ENCODE data around the gene CAMSAP2. TPM values are rescaled to one million over a fixed set of nuclear protein-coding genes. Genes with fewer than 3 reads are reported as not detected.
"Not testable (repeated sequence)": the region's sequence is repeated elsewhere in the genome, so short reads cannot be mapped to it uniquely, and the experiment has no call there.

CAMSAP2 gene
- total RNA-seq, 1 donor from 2014 or later = 49.4 TPM

DNA sequence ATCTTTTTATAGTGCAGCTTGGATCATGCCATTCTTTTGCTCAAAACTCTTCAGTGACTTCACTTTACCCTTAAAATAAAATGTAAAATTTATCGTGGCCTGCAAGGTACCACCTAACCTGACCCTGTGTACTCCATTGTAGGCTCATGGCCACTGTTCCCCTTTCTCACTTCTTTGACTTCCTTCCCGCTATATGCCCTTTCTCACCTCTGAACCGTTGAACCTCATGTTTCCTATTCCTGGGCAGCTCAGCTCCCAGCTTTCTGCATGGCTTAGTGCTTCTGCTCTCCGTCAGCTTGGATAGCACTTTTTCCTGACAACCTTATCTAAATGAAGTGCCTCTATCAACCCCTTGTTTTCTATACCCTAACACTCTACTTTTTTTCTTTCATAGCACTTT, 73.0 kb downstream of the CAMSAP2 start:
- Histone ChIP-seq H3K4me1 (ENCODE audit: insufficient read depth, low read length) (no peaks in the 10 kb centered on the region), H3K79me2 (ENCODE audit: insufficient read depth, low read length) (peaks cover 22% of the 10 kb centered on the region), H3K36me3 (ENCODE audit: insufficient read depth, low read length) (peaks cover 15% of the 10 kb centered on the region), H3K4me3 (ENCODE audit: insufficient read depth, low read depth, low read length) (no peak overlapping the region), H3K9me3 (ENCODE audit: insufficient read depth, low read depth, low read length) (no peaks in the 10 kb centered on the region), H4K20me1 (ENCODE audit: insufficient read depth, low read length) (peaks cover 17% of the 10 kb centered on the region), H2AFZ (ENCODE audit: low read depth, low read length) (no peak overlapping the region), H3K4me2 (ENCODE audit: low read length) (no peak overlapping the region), H3K9ac (ENCODE audit: low read length) (no peak overlapping the region), H3K27me3 (ENCODE audit: insufficient read depth, low read length) (no peaks in the 10 kb centered on the region), H3K27ac (ENCODE audit: low read depth, low read length) (no peak overlapping the region)
- no peak for DNase-seq (ENCODE audit: low read depth)
- Mint-ChIP-seq H3K27ac (ENCODE audit: unreplicated experiment) (no peak overlapping the region), H3K4me1 (ENCODE audit: low read depth, unreplicated experiment) (peaks cover 8% of the 10 kb centered on the region), H3K9me3 (ENCODE audit: unreplicated experiment) (no peaks in the 10 kb centered on the region), H3K36me3 (ENCODE audit: low read depth, unreplicated experiment) (peaks cover 11% of the 10 kb centered on the region), H3K4me3 (ENCODE audit: unreplicated experiment) (no peak overlapping the region), H3K27me3 (ENCODE audit: low read depth, unreplicated experiment) (no peaks in the 10 kb centered on the region)
- FAIRE-seq = no peak
- TF ChIP-seq CTCF (IDR thresholded peaks at IDR 0.05; ENCODE audit: insufficient read depth, low read depth, low read length) (no peak), EZH2 (IDR thresholded peaks at IDR 0.05; ENCODE audit: insufficient read depth, low read length) (no peak)

- H2AFZ ChIP-seq (ENCODE audit: low read depth, low read length); DNase-seq (ENCODE audit: low read depth); H3K9me3 Mint-ChIP-seq (ENCODE audit: unreplicated experiment); H3K9me3 ChIP-seq (ENCODE audit: insufficient read depth, low read depth, low read length); H3K27me3 Mint-ChIP-seq (ENCODE audit: low read depth, unreplicated experiment); H3K36me3 Mint-ChIP-seq (ENCODE audit: low read depth, unreplicated experiment); H3K4me1 ChIP-seq (ENCODE audit: insufficient read depth, low read length); H3K4me2 ChIP-seq (ENCODE audit: low read length); H3K27ac ChIP-seq (ENCODE audit: low read depth, low read length); H3K27ac Mint-ChIP-seq (ENCODE audit: unreplicated experiment); H3K9ac ChIP-seq (ENCODE audit: low read length); H3K4me3 ChIP-seq (ENCODE audit: insufficient read depth, low read depth, low read length); H3K4me1 Mint-ChIP-seq (ENCODE audit: low read depth, unreplicated experiment); H3K36me3 ChIP-seq (ENCODE audit: insufficient read depth, low read length); H3K4me3 Mint-ChIP-seq (ENCODE audit: unreplicated experiment); H3K27me3 ChIP-seq (ENCODE audit: insufficient read depth, low read length); FAIRE-seq: not testable (repeated sequence)
- H4K20me1 ChIP-seq (ENCODE audit: insufficient read depth, low read length) = peaks cover 11% of the 10 kb centered on the region
- H3K79me2 ChIP-seq (ENCODE audit: insufficient read depth, low read length) = peaks cover 13% of the 10 kb centered on the region
Observed at GRCh38 chr1:200816624-200817224, 78.0 kb downstream of the CAMSAP2 start.

DNA sequence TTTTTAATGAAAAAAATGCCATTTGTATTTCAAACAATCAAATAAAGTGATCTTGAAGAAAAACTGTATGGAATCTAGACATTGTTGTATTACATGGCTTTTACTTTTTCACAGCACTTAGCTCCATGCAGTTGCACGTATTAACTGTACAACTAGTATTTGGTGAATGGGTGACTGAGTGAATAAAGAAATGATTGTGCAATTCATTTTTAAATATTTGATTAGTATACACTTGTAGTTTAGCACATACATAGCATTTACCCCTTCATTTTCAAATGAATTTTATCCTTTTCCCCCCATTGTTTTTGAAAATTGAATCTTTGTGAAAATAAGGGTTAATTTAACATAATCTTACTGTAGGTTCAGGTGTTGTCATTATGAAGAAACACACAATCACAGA, 79.6 kb downstream of the CAMSAP2 start:
- H3K4me1 ChIP-seq (ENCODE audit: insufficient read depth, low read length) = no peaks in the 10 kb centered on the region
- TF ChIP-seq CTCF (IDR thresholded peaks at IDR 0.05; ENCODE audit: insufficient read depth, low read depth, low read length) = no peak
- FAIRE-seq = no peak
- H3K4me3 ChIP-seq (ENCODE audit: insufficient read depth, low read depth, low read length) = no peak overlapping the region
- H3K9ac ChIP-seq (ENCODE audit: low read length) = no peak overlapping the region
- Mint-ChIP-seq H3K4me3 (ENCODE audit: unreplicated experiment) (no peak overlapping the region), H3K4me1 (ENCODE audit: low read depth, unreplicated experiment) (peaks cover 2% of the 10 kb centered on the region), H3K27ac (ENCODE audit: unreplicated experiment) (no peak overlapping the region), H3K9me3 (ENCODE audit: unreplicated experiment) (no peaks in the 10 kb centered on the region), H3K27me3 (ENCODE audit: low read depth, unreplicated experiment) (no peaks in the 10 kb centered on the region), H3K36me3 (ENCODE audit: low read depth, unreplicated experiment) (no peaks in the 10 kb centered on the region)
- H3K9me3 ChIP-seq (ENCODE audit: insufficient read depth, low read depth, low read length) = no peaks in the 10 kb centered on the region
- H3K36me3 ChIP-seq (ENCODE audit: insufficient read depth, low read length) = peaks cover 2% of the 10 kb centered on the region
- peaks cover 22% of the 10 kb centered on the region for H3K79me2 ChIP-seq (ENCODE audit: insufficient read depth, low read length)
- H3K27me3 ChIP-seq (ENCODE audit: insufficient read depth, low read length) = no peaks in the 10 kb centered on the region
- peaks cover 8% of the 10 kb centered on the region for H4K20me1 ChIP-seq (ENCODE audit: insufficient read depth, low read length)
- H3K4me2 ChIP-seq (ENCODE audit: low read length) = no peak overlapping the region
- no peak for DNase-seq (ENCODE audit: low read depth)
- no peak overlapping the region for H3K27ac ChIP-seq (ENCODE audit: low read depth, low read length)
- H2AFZ ChIP-seq (ENCODE audit: low read depth, low read length) = no peak overlapping the region
